SJSA1 (cell line): ENCODE data around the gene CCR4. TPM values are rescaled to one million over a fixed set of nuclear protein-coding genes. Genes with fewer than 3 reads are reported as not detected.
"Not testable (repeated sequence)": the region's sequence is repeated elsewhere in the genome, so short reads cannot be mapped to it uniquely, and the experiment has no call there.

ENCODE experiments used
- DNase-seq, 2 experiments: peaks; one replicate each; pipeline ENCODE4 v3.0.0-alpha.2; 2015 to 2020; ENCODE audit warnings: low spot score in 2 of 2, low read depth in 1 of 2
- H3K27ac ChIP-seq: fragments of 250-450 bp; sonication (Bioruptor Pico); 2 replicates; pipeline ENCODE4 v1.5.1; 2020; ENCODE audit warnings: mild to moderate bottlenecking, moderate library complexity
- H3K27me3 ChIP-seq: fragments of 250-450 bp; sonication (Bioruptor Pico); replicated peaks from 2 replicates; pipeline ENCODE4 v1.5.1; 2020; ENCODE audit warnings: mild to moderate bottlenecking, moderate library complexity
- H3K36me3 ChIP-seq: fragments of 250-450 bp; sonication (Bioruptor Pico); 2 replicates; pipeline ENCODE4 v1.5.1; 2020; ENCODE audit warnings: mild to moderate bottlenecking
- H3K4me1 ChIP-seq: fragments of 250-450 bp; sonication (Bioruptor Pico); replicated peaks from 2 replicates; pipeline ENCODE4 v1.6.1; 2021; ENCODE audit warnings: mild to moderate bottlenecking
- H3K4me3 ChIP-seq: fragments of 250-450 bp; sonication (Bioruptor Pico); 2 replicates; pipeline ENCODE4 v1.5.1; 2020; ENCODE audit warnings: mild to moderate bottlenecking
- H3K9me3 ChIP-seq: fragments of 250-450 bp; sonication (Bioruptor Pico); replicated peaks from 2 replicates; pipeline ENCODE4 v1.5.1; 2020; ENCODE audit warnings: mild to moderate bottlenecking
- total RNA-seq: library from RNA; depleted of rRNA; stranded (reverse); fragments of >200 nt; shearing (Covaris generic); gene quantifications from 2 replicates; pipeline ENCODE4 v1.2.3, GENCODE V29; 2014

Gene CCR4
- total RNA-seq, 1 experiment from 2014 or later: not detected

DNA sequence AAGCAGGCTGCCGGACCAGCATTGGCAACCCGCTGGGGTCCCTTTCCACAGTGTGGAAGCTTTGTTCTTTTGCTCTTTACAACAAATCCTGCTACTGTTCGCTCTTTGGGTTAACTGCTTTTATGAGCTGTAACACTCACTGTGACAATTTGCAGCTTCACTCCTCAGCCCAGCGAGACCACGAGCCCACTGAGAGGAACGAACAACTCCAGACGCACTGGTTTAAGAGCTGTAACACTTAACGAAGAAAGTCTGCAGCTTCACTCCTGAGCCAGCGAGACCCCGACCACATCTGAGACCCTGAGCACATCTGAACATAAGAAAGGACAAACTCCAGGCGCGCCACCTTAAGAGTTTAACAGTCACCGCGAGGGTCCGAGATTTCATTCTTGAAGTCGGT lies 10.7 kb upstream of the CCR4 start:
- Histone ChIP-seq H3K4me1 (peaks cover 7% of the 10 kb centered on the region; the same call in 1 of the 2 replicates), H3K36me3 (no peaks in the 10 kb centered on the region), H3K4me3 (no peak overlapping the region), H3K27me3 (no peaks in the 10 kb centered on the region), H3K9me3 (no peaks in the 10 kb centered on the region), H3K27ac (no peak overlapping the region)
- DNase-seq: no peak

GRCh38 chr3:32945136-32945535 lies 6.3 kb upstream of the CCR4 start:
- Histone ChIP-seq H3K36me3 (no peaks in the 10 kb centered on the region), H3K4me1 (peaks cover 12% of the 10 kb centered on the region; the same call in 1 of the 2 replicates), H3K27ac (no peak overlapping the region), H3K9me3 (no peaks in the 10 kb centered on the region), H3K27me3 (no peaks in the 10 kb centered on the region), H3K4me3 (no peak overlapping the region)
- DNase-seq: peak in 1 of 2 experiments; percentile 52

GRCh38 chr3:32945598-32945997 lies 5.8 kb upstream of the CCR4 start:
- H3K9me3 ChIP-seq, H3K4me3 ChIP-seq, H3K27me3 ChIP-seq, DNase-seq, H3K27ac ChIP-seq, H3K36me3 ChIP-seq: not testable (repeated sequence)
- peaks cover 12% of the 10 kb centered on the region; the same call in 1 of the 2 replicates for H3K4me1 ChIP-seq

DNA sequence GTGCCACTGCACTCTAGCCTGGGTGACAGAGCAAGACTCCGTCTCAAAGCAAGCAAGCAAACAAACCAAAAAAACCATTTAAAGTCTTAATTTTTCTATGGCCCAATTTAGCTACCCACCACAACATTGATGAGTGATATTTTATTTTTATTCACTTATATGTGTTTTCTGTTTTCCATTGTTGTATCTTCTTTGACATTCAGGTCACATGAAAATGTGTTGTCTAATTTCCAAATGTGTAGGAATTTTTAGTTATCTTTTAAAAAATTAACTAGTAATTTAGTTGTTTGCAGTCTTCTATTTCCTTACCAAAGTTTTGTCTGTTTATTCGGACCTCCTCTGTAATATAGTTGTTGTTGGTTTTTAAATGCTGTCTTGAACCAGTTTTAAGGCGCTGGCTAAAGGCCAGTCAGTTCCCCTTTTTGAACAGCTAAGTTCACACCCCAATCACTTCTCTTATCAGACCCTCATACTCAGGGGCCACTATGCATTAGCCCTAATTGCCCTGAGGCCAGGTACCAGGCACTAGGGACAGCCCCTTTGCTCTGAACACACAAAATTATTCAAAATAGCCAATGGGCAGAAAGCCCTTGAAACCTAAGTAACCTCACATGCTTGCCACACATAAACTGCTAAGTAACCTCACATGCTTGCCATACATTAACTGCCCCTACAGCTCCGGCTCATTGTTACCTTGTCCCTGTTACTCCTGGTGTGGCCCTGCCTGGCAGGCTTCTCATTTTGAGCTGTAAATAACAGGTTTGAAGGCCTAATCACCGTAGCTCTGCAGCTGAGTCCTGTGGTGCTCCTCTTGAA lies 4.3 kb upstream of the CCR4 start:
- Histone ChIP-seq H3K9me3 (no peaks in the 10 kb centered on the region), H3K4me3 (no peak overlapping the region), H3K27ac (no peak overlapping the region), H3K27me3 (no peaks in the 10 kb centered on the region), H3K4me1 (peaks cover 12% of the 10 kb centered on the region; the same call in 1 of the 2 replicates), H3K36me3 (no peaks in the 10 kb centered on the region)
- DNase-seq: no peak

- Histone ChIP-seq H3K4me3 (no peak overlapping the region), H3K4me1 (peaks cover 12% of the 10 kb centered on the region; the same call in 1 of the 2 replicates), H3K9me3 (no peaks in the 10 kb centered on the region), H3K27me3 (no peaks in the 10 kb centered on the region), H3K27ac (no peak overlapping the region), H3K36me3 (no peaks in the 10 kb centered on the region)
- DNase-seq: peak; percentile 66 to 83
Measured at GRCh38 chr3:32947789-32948238, 3.6 kb upstream of the CCR4 start.

GRCh38 chr3:32948625-32949445 lies 2.6 kb upstream of the CCR4 start:
- Histone ChIP-seq H3K4me1 (peaks cover 12% of the 10 kb centered on the region; the same call in 1 of the 2 replicates), H3K27ac (no peak overlapping the region), H3K4me3 (no peak overlapping the region), H3K27me3 (no peaks in the 10 kb centered on the region), H3K9me3 (no peaks in the 10 kb centered on the region), H3K36me3 (no peaks in the 10 kb centered on the region)
- no peak for DNase-seq

DNA sequence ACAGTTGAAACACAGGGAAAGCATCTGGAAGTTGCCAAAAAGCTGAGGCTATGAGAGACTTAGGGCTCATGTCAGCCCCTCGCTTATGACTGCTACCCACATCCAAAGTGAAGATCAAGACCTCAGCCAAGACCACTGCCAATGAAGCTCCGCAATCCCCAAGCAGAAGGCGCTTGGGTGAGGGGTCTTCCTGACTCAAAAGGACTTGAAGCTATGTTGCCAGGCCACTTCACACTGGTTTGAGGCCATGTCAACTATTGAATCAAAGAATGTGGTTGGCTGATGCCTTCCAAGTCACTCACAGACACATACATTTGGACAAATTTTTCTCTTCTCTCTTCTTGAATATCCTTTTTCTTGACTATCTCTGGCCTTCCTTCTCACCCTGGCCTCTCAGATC lies 928 bp upstream of the CCR4 start:
- Histone ChIP-seq H3K4me3 (no peak overlapping the region), H3K9me3 (no peaks in the 10 kb centered on the region), H3K27ac (no peak overlapping the region), H3K27me3 (no peaks in the 10 kb centered on the region), H3K4me1 (peaks cover 5% of the 10 kb centered on the region; the same call in 1 of the 2 replicates), H3K36me3 (no peaks in the 10 kb centered on the region)
- no peak for DNase-seq

DNA sequence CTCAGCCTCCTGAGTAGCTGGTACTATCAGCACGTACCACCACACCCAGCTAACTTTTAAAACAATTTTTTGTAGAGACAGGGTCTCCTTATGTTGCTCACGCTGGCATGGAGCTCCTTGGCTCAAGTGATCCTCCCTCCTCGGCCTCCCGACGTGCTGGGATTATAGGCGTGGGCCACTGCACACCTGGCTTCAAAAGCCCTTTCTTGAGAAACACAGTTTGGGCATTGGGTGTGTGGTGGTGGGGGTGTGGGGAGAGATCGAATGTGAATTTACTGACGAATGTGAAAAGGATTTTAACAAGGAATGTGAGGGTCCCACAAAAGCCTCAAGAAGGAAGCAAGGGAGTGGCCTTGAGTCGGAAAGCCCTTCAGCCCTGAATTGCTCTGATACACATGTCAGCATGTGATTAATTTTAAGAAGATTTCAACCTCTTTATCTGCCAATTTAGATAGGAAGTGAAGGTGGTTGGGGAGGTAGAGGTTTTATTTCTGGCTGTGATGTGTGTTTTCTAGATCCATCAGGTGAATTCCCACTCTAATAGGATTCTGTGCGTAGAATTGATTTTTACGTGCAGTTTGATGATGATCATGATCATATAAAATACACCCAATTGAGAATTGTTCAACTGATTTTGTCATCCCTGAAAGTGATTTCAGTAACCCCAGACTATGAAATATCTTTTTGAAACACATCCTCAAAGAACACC lies 1.1 kb downstream of the CCR4 start:
- Histone ChIP-seq H3K27me3 (no peaks in the 10 kb centered on the region), H3K4me3 (no peak overlapping the region), H3K27ac (no peak overlapping the region), H3K4me1 (peaks cover 5% of the 10 kb centered on the region; the same call in 1 of the 2 replicates), H3K9me3 (no peaks in the 10 kb centered on the region), H3K36me3 (no peaks in the 10 kb centered on the region)
- no peak for DNase-seq

DNA sequence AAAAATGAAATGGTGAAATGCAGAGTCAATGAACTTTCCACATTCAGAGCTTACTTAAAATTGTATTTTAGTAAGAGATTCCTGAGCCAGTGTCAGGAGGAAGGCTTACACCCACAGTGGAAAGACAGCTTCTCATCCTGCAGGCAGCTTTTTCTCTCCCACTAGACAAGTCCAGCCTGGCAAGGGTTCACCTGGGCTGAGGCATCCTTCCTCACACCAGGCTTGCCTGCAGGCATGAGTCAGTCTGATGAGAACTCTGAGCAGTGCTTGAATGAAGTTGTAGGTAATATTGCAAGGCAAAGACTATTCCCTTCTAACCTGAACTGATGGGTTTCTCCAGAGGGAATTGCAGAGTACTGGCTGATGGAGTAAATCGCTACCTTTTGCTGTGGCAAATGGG lies 3.1 kb downstream of the CCR4 start:
- no peak overlapping the region for H3K4me3 ChIP-seq
- H3K36me3 ChIP-seq: no peaks in the 10 kb centered on the region
- no peak overlapping the region for H3K27ac ChIP-seq
- no peaks in the 10 kb centered on the region for H3K27me3 ChIP-seq
- no peaks in the 10 kb centered on the region for H3K4me1 ChIP-seq
- no peak for DNase-seq
- no peaks in the 10 kb centered on the region for H3K9me3 ChIP-seq

DNA sequence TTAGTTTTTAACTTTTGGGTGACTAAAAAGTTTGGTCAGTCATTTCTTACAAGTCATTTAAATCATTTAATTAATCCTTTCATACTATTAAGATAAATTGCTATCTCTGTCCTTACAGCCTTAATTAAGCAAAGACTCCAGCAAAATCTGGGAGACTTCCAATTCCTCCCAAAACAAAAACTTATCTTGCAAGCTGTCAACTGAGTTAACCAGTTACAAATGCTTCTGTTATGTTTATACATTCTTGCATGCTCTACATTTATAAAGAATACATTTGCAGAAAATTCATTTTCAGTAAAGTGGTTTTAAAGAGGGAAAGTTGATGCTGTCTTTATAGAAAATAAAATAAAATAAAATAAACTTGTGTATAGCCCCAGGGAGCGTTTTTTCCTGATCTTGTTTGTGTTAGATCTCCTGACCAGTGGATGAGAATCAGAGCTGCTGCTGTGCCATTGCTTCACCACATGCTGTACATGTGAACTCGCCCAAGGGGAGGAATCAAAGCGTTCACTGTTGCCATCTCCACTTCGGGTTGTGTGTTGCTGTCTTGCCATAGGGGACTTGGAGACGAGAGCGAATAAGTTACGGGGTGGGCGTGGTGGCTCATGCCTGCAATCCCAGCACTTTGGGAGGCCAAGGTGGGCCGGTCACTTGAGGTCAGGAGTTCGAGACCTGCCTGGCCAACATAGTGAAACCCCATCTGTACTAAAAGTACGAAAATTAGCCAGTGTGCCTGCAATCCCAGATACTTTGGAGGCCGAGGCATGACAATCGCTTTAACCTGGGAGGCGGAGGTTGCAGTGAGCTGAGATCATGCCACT lies 5.5 kb downstream of the CCR4 start:
- no peak overlapping the region for H3K27ac ChIP-seq
- no peak for DNase-seq
- no peaks in the 10 kb centered on the region for H3K27me3 ChIP-seq
- H3K9me3 ChIP-seq: no peaks in the 10 kb centered on the region
- no peaks in the 10 kb centered on the region for H3K36me3 ChIP-seq
- H3K4me3 ChIP-seq: no peak overlapping the region
- H3K4me1 ChIP-seq: no peaks in the 10 kb centered on the region

GRCh38 chr3:32958509-32958908 lies 7.1 kb downstream of the CCR4 start:
- DNase-seq: no peak
- Histone ChIP-seq H3K4me3 (no peak overlapping the region), H3K27ac (no peak overlapping the region), H3K27me3 (no peaks in the 10 kb centered on the region), H3K4me1 (no peaks in the 10 kb centered on the region), H3K36me3 (no peaks in the 10 kb centered on the region), H3K9me3 (no peaks in the 10 kb centered on the region)

DNA sequence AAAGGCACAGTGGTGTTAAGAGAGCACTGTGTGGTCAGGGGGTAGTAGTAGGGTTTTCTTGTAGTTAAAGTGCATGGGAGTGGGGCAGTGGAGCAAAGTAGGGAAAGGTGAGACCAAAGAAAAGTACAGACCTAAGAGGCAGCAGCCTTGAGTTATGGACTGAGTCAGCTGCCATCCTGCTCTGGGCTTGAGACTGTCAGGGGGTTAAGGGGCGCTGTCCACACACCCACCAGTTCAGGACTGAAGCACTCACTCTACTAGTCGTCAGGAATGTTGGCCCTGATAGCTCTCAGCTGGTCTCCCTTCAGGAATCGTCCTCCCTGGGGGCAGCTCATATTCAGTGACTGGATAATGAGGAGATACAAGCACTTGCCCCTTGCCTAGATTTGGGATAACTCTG lies 7.9 kb downstream of the CCR4 start:
- H3K36me3 ChIP-seq: no peaks in the 10 kb centered on the region
- no peak overlapping the region for H3K27ac ChIP-seq
- no peaks in the 10 kb centered on the region for H3K27me3 ChIP-seq
- no peaks in the 10 kb centered on the region for H3K9me3 ChIP-seq
- no peak overlapping the region for H3K4me3 ChIP-seq
- DNase-seq: no peak
- H3K4me1 ChIP-seq: no peaks in the 10 kb centered on the region
